ENCODE results near the gene MIDN. TPM values are rescaled to one million over a fixed set of nuclear protein-coding genes. Genes with fewer than 3 reads are reported as not detected.

MIDN gene
- total RNA-seq, 1 donor from 2014 or later = 103 TPM

GRCh38 chr19:1238369-1239303, 9.7 kb upstream of the MIDN start:
- Mint-ChIP-seq H3K4me3 (ENCODE audit: unreplicated experiment) (peak overlapping the region; percentile 72), H3K27me3 (ENCODE audit: unreplicated experiment) (no peaks in the 10 kb centered on the region), H3K4me1 (ENCODE audit: unreplicated experiment) (peaks cover 32% of the 10 kb centered on the region), H3K27ac (ENCODE audit: unreplicated experiment) (peak overlapping the region; percentile 63), H3K9me3 (ENCODE audit: unreplicated experiment) (no peaks in the 10 kb centered on the region), H3K36me3 (ENCODE audit: unreplicated experiment) (no peaks in the 10 kb centered on the region)
- no peak for TF ChIP-seq CTCF (IDR thresholded peaks at IDR 0.05)
- no peak for DNase-seq (ENCODE audit: extremely low spot score, unreplicated experiment)

GRCh38 chr19:1239420-1239795, 9.0 kb upstream of the MIDN start:
- Mint-ChIP-seq H3K27ac (ENCODE audit: unreplicated experiment) (peak overlapping the region; percentile 63), H3K4me3 (ENCODE audit: unreplicated experiment) (peak overlapping the region; percentile 59), H3K4me1 (ENCODE audit: unreplicated experiment) (peaks cover 32% of the 10 kb centered on the region), H3K9me3 (ENCODE audit: unreplicated experiment) (no peaks in the 10 kb centered on the region), H3K27me3 (ENCODE audit: unreplicated experiment) (no peaks in the 10 kb centered on the region), H3K36me3 (ENCODE audit: unreplicated experiment) (no peaks in the 10 kb centered on the region)
- TF ChIP-seq CTCF (IDR thresholded peaks at IDR 0.05) = no peak
- no peak for DNase-seq (ENCODE audit: extremely low spot score, unreplicated experiment)

- TF ChIP-seq CTCF (IDR thresholded peaks at IDR 0.05) = peak; percentile 96
- Mint-ChIP-seq H3K36me3 (ENCODE audit: unreplicated experiment) (no peaks in the 10 kb centered on the region), H3K4me1 (ENCODE audit: unreplicated experiment) (peaks cover 36% of the 10 kb centered on the region), H3K27me3 (ENCODE audit: unreplicated experiment) (no peaks in the 10 kb centered on the region), H3K4me3 (ENCODE audit: unreplicated experiment) (peak overlapping the region; percentile 59), H3K9me3 (ENCODE audit: unreplicated experiment) (no peaks in the 10 kb centered on the region), H3K27ac (ENCODE audit: unreplicated experiment) (no peak overlapping the region)
- peak; percentile 97 for DNase-seq (ENCODE audit: extremely low spot score, unreplicated experiment)
These were observed 8.3 kb upstream of the MIDN start for GRCh38 chr19:1239796-1240737.

GRCh38 chr19:1240925-1241324, 7.5 kb upstream of the MIDN start:
- no peaks in the 10 kb centered on the region for H3K9me3 Mint-ChIP-seq (ENCODE audit: unreplicated experiment)
- no peak for DNase-seq (ENCODE audit: extremely low spot score, unreplicated experiment)
- peak overlapping the region; percentile 95 for H3K27ac Mint-ChIP-seq (ENCODE audit: unreplicated experiment)
- no peaks in the 10 kb centered on the region for H3K27me3 Mint-ChIP-seq (ENCODE audit: unreplicated experiment)
- H3K36me3 Mint-ChIP-seq (ENCODE audit: unreplicated experiment) = no peaks in the 10 kb centered on the region
- H3K4me3 Mint-ChIP-seq (ENCODE audit: unreplicated experiment) = peak overlapping the region; percentile 79
- TF ChIP-seq CTCF (IDR thresholded peaks at IDR 0.05) = no peak
- H3K4me1 Mint-ChIP-seq (ENCODE audit: unreplicated experiment) = peaks cover 38% of the 10 kb centered on the region

Measured in osteocyte (in vitro differentiated cells).